Measurements from ENCODE around the gene EEF1A2. TPM values are rescaled to one million over a fixed set of nuclear protein-coding genes. Genes with fewer than 3 reads are reported as not detected.

Gene EEF1A2
- total RNA-seq, 1 experiment from 2014 or later, result 359 TPM

GRCh38 chr20:63488315-63489251 is 10.3 kb downstream of the EEF1A2 start:
- Mint-ChIP-seq H3K27ac (ENCODE audit: unreplicated experiment) (no peak overlapping the region), H3K27me3 (ENCODE audit: unreplicated experiment) (peaks cover 18% of the 10 kb centered on the region), H3K4me1 (ENCODE audit: low read depth, unreplicated experiment) (peaks cover 13% of the 10 kb centered on the region), H3K36me3 (ENCODE audit: insufficient read depth, unreplicated experiment) (peaks cover 79% of the 10 kb centered on the region), H3K4me3 (ENCODE audit: low read depth, unreplicated experiment) (no peak overlapping the region), H3K9me3 (ENCODE audit: low read depth, unreplicated experiment) (peaks cover 7% of the 10 kb centered on the region)
- no peak for TF ChIP-seq CTCF (IDR thresholded peaks at IDR 0.05; ENCODE audit: unreplicated experiment)
- no peak for DNase-seq
- CTCF ChIA-PET, result no interaction called here
- BruUV-seq (replicated peaks), result TSS peak; percentile 82
- intact Hi-C loops (cut with micrococcal nuclease; ENCODE audit: unreplicated experiment), result no loop called here

GRCh38 chr20:63487781-63488241 is 11.1 kb downstream of the EEF1A2 start:
- no peak for TF ChIP-seq CTCF (IDR thresholded peaks at IDR 0.05; ENCODE audit: unreplicated experiment)
- no peak overlapping the region for H3K4me3 Mint-ChIP-seq (ENCODE audit: low read depth, unreplicated experiment)
- peaks cover 25% of the 10 kb centered on the region for H3K27me3 Mint-ChIP-seq (ENCODE audit: unreplicated experiment)
- intact Hi-C loops (cut with micrococcal nuclease; ENCODE audit: unreplicated experiment), result no loop called here
- no TSS peak for BruUV-seq (replicated peaks)
- H3K9me3 Mint-ChIP-seq (ENCODE audit: low read depth, unreplicated experiment), result peaks cover 7% of the 10 kb centered on the region
- no peak for DNase-seq
- H3K4me1 Mint-ChIP-seq (ENCODE audit: low read depth, unreplicated experiment), result peaks cover 20% of the 10 kb centered on the region
- H3K27ac Mint-ChIP-seq (ENCODE audit: unreplicated experiment), result peak overlapping the region; percentile 62
- CTCF ChIA-PET, result no interaction called here
- peaks cover 74% of the 10 kb centered on the region for H3K36me3 Mint-ChIP-seq (ENCODE audit: insufficient read depth, unreplicated experiment)

GRCh38 chr20:63487116-63487764 is 11.6 kb downstream of the EEF1A2 start:
- peak overlapping the region; percentile 62 for H3K27ac Mint-ChIP-seq (ENCODE audit: unreplicated experiment)
- no peak for DNase-seq
- no TSS peak for BruUV-seq (replicated peaks)
- peaks cover 31% of the 10 kb centered on the region for H3K27me3 Mint-ChIP-seq (ENCODE audit: unreplicated experiment)
- no peak for TF ChIP-seq CTCF (IDR thresholded peaks at IDR 0.05; ENCODE audit: unreplicated experiment)
- peaks cover 26% of the 10 kb centered on the region for H3K4me1 Mint-ChIP-seq (ENCODE audit: low read depth, unreplicated experiment)
- peaks cover 2% of the 10 kb centered on the region for H3K9me3 Mint-ChIP-seq (ENCODE audit: low read depth, unreplicated experiment)
- peaks cover 68% of the 10 kb centered on the region for H3K36me3 Mint-ChIP-seq (ENCODE audit: insufficient read depth, unreplicated experiment)
- intact Hi-C loops (cut with micrococcal nuclease; ENCODE audit: unreplicated experiment), result no loop called here
- no peak overlapping the region for H3K4me3 Mint-ChIP-seq (ENCODE audit: low read depth, unreplicated experiment)
- CTCF ChIA-PET, result interaction anchor here (0.7 kb wide), 1 partner anchor 15 kb away, joined by 7 read pairs; no protein-coding TSS in a partner anchor

DNA sequence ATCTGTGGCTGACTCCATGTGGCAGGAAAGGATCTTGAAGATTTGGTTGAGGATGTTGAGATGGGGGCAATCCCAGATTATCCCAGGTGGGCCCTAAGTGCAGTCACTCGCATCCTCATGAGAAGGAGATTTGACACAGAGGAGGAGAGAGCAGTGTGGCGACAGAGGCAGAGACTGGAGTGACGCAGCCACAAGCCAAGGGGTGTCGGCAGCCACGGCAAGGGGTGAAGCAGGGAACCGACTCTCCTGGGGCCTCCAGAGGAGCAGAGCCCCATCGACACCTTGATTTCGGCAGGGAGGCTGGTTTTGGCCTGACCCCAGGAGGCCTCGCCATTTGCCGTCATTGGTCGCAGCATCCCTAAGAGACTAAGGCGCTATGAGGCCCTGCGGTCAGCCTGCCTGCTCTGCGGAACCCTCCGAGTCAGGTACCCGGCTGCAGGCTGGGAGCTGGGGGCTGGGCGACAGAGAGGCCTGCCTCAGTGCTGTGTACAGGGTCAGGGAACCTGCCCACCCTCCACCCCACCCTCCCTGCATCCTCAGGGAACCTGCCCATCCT is 12.5 kb downstream of the EEF1A2 start:
- no TSS peak for BruUV-seq (replicated peaks)
- Mint-ChIP-seq H3K27me3 (ENCODE audit: unreplicated experiment) (peaks cover 40% of the 10 kb centered on the region), H3K4me3 (ENCODE audit: low read depth, unreplicated experiment) (no peak overlapping the region), H3K36me3 (ENCODE audit: insufficient read depth, unreplicated experiment) (peaks cover 61% of the 10 kb centered on the region), H3K4me1 (ENCODE audit: low read depth, unreplicated experiment) (peaks cover 35% of the 10 kb centered on the region), H3K9me3 (ENCODE audit: low read depth, unreplicated experiment) (no peaks in the 10 kb centered on the region), H3K27ac (ENCODE audit: unreplicated experiment) (peak overlapping the region; percentile 5)
- CTCF ChIA-PET, result interaction anchor here (0.7 kb wide), 1 partner anchor 16 kb away, joined by 7 read pairs; no protein-coding TSS in a partner anchor
- DNase-seq, result no peak
- intact Hi-C loops (cut with micrococcal nuclease; ENCODE audit: unreplicated experiment), result no loop called here
- TF ChIP-seq CTCF (IDR thresholded peaks at IDR 0.05; ENCODE audit: unreplicated experiment), result no peak
